SK-N-SH treated with all-trans-retinoic acid at 6 μM for 48 hours (cell line): ENCODE data around the gene SMAD5.

ENCODE experiments used
- ATAC-seq: fragments of 200-7000 bp; cut with Tn5 transposase; 3 replicates; pipeline ENCODE4 v1.9.1; 2020; ENCODE audit warnings: mild to moderate bottlenecking, moderate library complexity
- ARNTL ChIP-seq: fragments of 450-650 bp; formaldehyde crosslinking; IDR thresholded peaks from 2 replicates; pipeline ENCODE4 v1.5.0; 2020; ENCODE audit warnings: low read depth, mild to moderate bottlenecking, moderate library complexity, borderline replicate concordance
- BACH2 ChIP-seq: fragments of 250-450 bp; sonication (Bioruptor Pico); IDR thresholded peaks from 2 replicates; pipeline ENCODE4 v1.9.0; 2021; ENCODE audit warnings: mild to moderate bottlenecking, borderline replicate concordance
- CREB5 ChIP-seq: fragments of 250-450 bp; sonication (Bioruptor Pico); IDR thresholded peaks from 2 replicates; pipeline ENCODE4 v1.5.1; 2020; ENCODE audit warnings: low read depth, mild to moderate bottlenecking, moderate library complexity
- CSDC2 ChIP-seq: fragments of 250-450 bp; sonication (Bioruptor Pico); IDR thresholded peaks from 2 replicates; pipeline ENCODE4 v1.5.0; 2020; ENCODE audit warnings: mild to moderate bottlenecking, moderate library complexity
- CSRNP3 ChIP-seq: fragments of 250-450 bp; sonication (Bioruptor Pico); IDR thresholded peaks from 2 replicates; pipeline ENCODE4 v1.5.1; 2021; ENCODE audit warnings: mild to moderate bottlenecking, moderate library complexity
- ESRRG ChIP-seq: fragments of 250-450 bp; sonication (Bioruptor Pico); IDR thresholded peaks from 2 replicates; pipeline ENCODE4 v1.6.1; 2021; ENCODE audit warnings: mild to moderate bottlenecking
- GLIS3 ChIP-seq: fragments of 250-450 bp; sonication (Bioruptor Pico); IDR thresholded peaks from 2 replicates; pipeline ENCODE4 v1.5.0; 2020; ENCODE audit warnings: mild to moderate bottlenecking, moderate library complexity
- ISL1 ChIP-seq: fragments of 250-450 bp; sonication (Bioruptor Pico); IDR thresholded peaks from 2 replicates; pipeline ENCODE4 v2.1.2; 2022; ENCODE audit warnings: mild to moderate bottlenecking, moderate library complexity
- PATZ1 ChIP-seq: fragments of 250-450 bp; sonication (Bioruptor Pico); IDR thresholded peaks from 2 replicates; pipeline ENCODE4 v1.8.0; 2020; ENCODE audit warnings: mild to moderate bottlenecking, moderate library complexity, borderline replicate concordance
- PPARA ChIP-seq: fragments of 250-450 bp; sonication (Bioruptor Pico); IDR thresholded peaks from 2 replicates; pipeline ENCODE4 v1.5.0; 2020; ENCODE audit warnings: mild to moderate bottlenecking, borderline replicate concordance
- RARB ChIP-seq: fragments of 250-450 bp; sonication (Bioruptor Pico); IDR thresholded peaks from 2 replicates; pipeline ENCODE4 v1.8.0; 2021; ENCODE audit warnings: mild to moderate bottlenecking, moderate library complexity
- SNAI2 ChIP-seq: fragments of 250-450 bp; sonication (Bioruptor Pico); IDR thresholded peaks from 2 replicates; pipeline ENCODE4 v1.5.0; 2020; ENCODE audit warnings: mild to moderate bottlenecking, moderate library complexity
- TCF4 ChIP-seq: fragments of 250-450 bp; sonication (Bioruptor Pico); IDR thresholded peaks from 2 replicates; pipeline ENCODE4 v1.8.0; 2021; ENCODE audit warnings: mild to moderate bottlenecking, moderate library complexity, borderline replicate concordance
- TOX ChIP-seq: fragments of 250-450 bp; sonication (Bioruptor Pico); IDR thresholded peaks from 2 replicates; pipeline ENCODE4 v1.8.0; 2021; ENCODE audit warnings: mild to moderate bottlenecking, moderate library complexity, borderline replicate concordance
- ZFP30 ChIP-seq: fragments of 450-650 bp; formaldehyde crosslinking; IDR thresholded peaks from 2 replicates; pipeline ENCODE4 v1.5.0; 2022; ENCODE audit warnings: mild to moderate bottlenecking, moderate library complexity
- ZNF565 ChIP-seq: fragments of 450-650 bp; formaldehyde crosslinking; conservative IDR thresholded peaks from 2 replicates; pipeline ENCODE4 v1.5.0; 2020; ENCODE audit warnings: low read depth, mild to moderate bottlenecking, moderate library complexity
- ZNF8 ChIP-seq: fragments of 450-650 bp; formaldehyde crosslinking; IDR thresholded peaks from 2 replicates; pipeline ENCODE4 v1.5.0; 2020; ENCODE audit warnings: mild to moderate bottlenecking, moderate library complexity
- TF ChIP-seq, protein P1 (sequence below): fragments of 250-450 bp; sonication (Bioruptor Pico); IDR thresholded peaks from 2 replicates; pipeline ENCODE4 v1.5.0; 2020; ENCODE audit warnings: mild to moderate bottlenecking, moderate library complexity

Gene SMAD5

GRCh38 chr5:136134653-136135052, 2.0 kb downstream of the SMAD5 start:
- no peak for ATAC-seq
- TF ChIP-seq PATZ1 (CRISPR knock-in tag) (no peak), CREB5 (CRISPR knock-in tag) (no peak), ISL1 (CRISPR knock-in tag) (no peak), ESRRG (CRISPR knock-in tag) (no peak), CSDC2 (CRISPR knock-in tag) (no peak), TOX (no peak)
- TF ChIP-seq, all 23 proteins: peak for 0

- ATAC-seq: no peak
- no peak for TF ChIP-seq RARB
- TF ChIP-seq ESRRG (CRISPR knock-in tag): no peak
- TF ChIP-seq ZNF8 (CRISPR knock-in tag): no peak
- no peak for TF ChIP-seq ARNTL (CRISPR knock-in tag)
- TF ChIP-seq PATZ1 (CRISPR knock-in tag): no peak
- TF ChIP-seq SNAI2: no peak
- TF ChIP-seq BACH2 (CRISPR knock-in tag): no peak
- TF ChIP-seq PPARA (CRISPR knock-in tag): no peak
- TF ChIP-seq ZNF565 (CRISPR knock-in tag): no peak
- TF ChIP-seq, protein P1, sequence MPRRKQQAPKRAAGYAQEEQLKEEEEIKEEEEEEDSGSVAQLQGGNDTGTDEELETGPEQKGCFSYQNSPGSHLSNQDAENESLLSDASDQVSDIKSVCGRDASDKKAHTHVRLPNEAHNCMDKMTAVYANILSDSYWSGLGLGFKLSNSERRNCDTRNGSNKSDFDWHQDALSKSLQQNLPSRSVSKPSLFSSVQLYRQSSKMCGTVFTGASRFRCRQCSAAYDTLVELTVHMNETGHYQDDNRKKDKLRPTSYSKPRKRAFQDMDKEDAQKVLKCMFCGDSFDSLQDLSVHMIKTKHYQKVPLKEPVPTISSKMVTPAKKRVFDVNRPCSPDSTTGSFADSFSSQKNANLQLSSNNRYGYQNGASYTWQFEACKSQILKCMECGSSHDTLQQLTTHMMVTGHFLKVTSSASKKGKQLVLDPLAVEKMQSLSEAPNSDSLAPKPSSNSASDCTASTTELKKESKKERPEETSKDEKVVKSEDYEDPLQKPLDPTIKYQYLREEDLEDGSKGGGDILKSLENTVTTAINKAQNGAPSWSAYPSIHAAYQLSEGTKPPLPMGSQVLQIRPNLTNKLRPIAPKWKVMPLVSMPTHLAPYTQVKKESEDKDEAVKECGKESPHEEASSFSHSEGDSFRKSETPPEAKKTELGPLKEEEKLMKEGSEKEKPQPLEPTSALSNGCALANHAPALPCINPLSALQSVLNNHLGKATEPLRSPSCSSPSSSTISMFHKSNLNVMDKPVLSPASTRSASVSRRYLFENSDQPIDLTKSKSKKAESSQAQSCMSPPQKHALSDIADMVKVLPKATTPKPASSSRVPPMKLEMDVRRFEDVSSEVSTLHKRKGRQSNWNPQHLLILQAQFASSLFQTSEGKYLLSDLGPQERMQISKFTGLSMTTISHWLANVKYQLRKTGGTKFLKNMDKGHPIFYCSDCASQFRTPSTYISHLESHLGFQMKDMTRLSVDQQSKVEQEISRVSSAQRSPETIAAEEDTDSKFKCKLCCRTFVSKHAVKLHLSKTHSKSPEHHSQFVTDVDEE (CRISPR knock-in tag): no peak
- no peak for TF ChIP-seq ISL1 (CRISPR knock-in tag)
- no peak for TF ChIP-seq CSDC2 (CRISPR knock-in tag)
- no peak for TF ChIP-seq CREB5 (CRISPR knock-in tag)
- TF ChIP-seq GLIS3: no peak
- no peak for TF ChIP-seq TCF4 (CRISPR knock-in tag)
- no peak for TF ChIP-seq TOX
- TF ChIP-seq, all 23 proteins: peak for 0
Measured at GRCh38 chr5:136135536-136135935, 2.9 kb downstream of the SMAD5 start.

- ATAC-seq: no peak
- TF ChIP-seq CREB5 (CRISPR knock-in tag): no peak
- no peak for TF ChIP-seq ZFP30 (CRISPR knock-in tag)
- TF ChIP-seq, protein P1 (CRISPR knock-in tag): no peak
- no peak for TF ChIP-seq CSDC2 (CRISPR knock-in tag)
- no peak for TF ChIP-seq BACH2 (CRISPR knock-in tag)
- TF ChIP-seq PPARA (CRISPR knock-in tag): no peak
- no peak for TF ChIP-seq ESRRG (CRISPR knock-in tag)
- no peak for TF ChIP-seq CSRNP3 (CRISPR knock-in tag)
- TF ChIP-seq ZNF8 (CRISPR knock-in tag): no peak
- TF ChIP-seq GLIS3: no peak
Measured at GRCh38 chr5:136137497-136138220, 5.0 kb downstream of the SMAD5 start.
